Measurements from ENCODE around the gene GOLT1B.

The GOLT1B gene

GRCh38 chr12:21561158-21561557, 59.6 kb downstream of the GOLT1B start:
- no peak for DNase-seq (ENCODE audit: low read depth in 4 of 4, low spot score in 1 of 4)

- DNase-seq (ENCODE audit: low read depth in 4 of 4, low spot score in 1 of 4) = no peak
These were observed 61.3 kb downstream of the GOLT1B start for GRCh38 chr12:21562859-21563258.

- DNase-seq (ENCODE audit: low read depth in 4 of 4, low spot score in 1 of 4) = no peak
These were observed 64.8 kb downstream of the GOLT1B start for GRCh38 chr12:21566223-21566906.

GRCh38 chr12:21566907-21567394, 65.4 kb downstream of the GOLT1B start:
- no peak for DNase-seq (ENCODE audit: low read depth in 4 of 4, low spot score in 1 of 4)
